ENCODE data around the gene EPN1. TPM values are rescaled to one million over a fixed set of nuclear protein-coding genes. Genes with fewer than 3 reads are reported as not detected.
"Not testable (repeated sequence)": the region's sequence is repeated elsewhere in the genome, so short reads cannot be mapped to it uniquely, and the experiment has no call there.

EPN1 gene
- total RNA-seq, 4 donors from 2014 or later = 44.8 to 165 (median 70.2) TPM

DNA sequence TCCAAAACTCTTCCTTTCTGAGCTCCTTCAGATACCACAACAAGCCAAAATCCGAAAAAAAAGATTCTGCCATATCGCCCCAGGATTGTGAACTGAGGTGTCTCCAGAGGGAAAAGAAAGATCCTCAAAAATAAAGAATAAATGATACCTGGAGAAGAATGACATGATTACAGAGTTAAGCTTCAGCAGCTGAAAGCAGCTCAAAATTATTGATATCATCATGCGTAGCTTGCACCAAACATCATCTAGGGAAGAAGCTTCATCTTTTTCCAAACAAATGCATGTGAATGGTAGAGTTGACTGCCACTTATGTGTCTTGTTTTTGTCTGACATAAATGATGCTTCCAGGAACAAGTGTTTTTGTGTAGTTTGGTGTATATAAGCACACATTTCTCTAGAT, 63.3 kb downstream of the EPN1 start, which contains the start of gene NLRP9:
Gene NLRP9, minus strand, starts transcription at position 101 of the 400 bp plus-strand sequence. Its CDS starts 28 bp downstream, at position 73.
- H3K27me3 ChIP-seq = peaks cover 24% of the 10 kb centered on the region
- TF ChIP-seq EP300 (IDR thresholded peaks at IDR 0.05) (no peak), POLR2AphosphoS5 (IDR thresholded peaks at IDR 0.05) (no peak), POLR2A (IDR thresholded peaks at IDR 0.05) (no peak)
- TF ChIP-seq, protein P1, sequence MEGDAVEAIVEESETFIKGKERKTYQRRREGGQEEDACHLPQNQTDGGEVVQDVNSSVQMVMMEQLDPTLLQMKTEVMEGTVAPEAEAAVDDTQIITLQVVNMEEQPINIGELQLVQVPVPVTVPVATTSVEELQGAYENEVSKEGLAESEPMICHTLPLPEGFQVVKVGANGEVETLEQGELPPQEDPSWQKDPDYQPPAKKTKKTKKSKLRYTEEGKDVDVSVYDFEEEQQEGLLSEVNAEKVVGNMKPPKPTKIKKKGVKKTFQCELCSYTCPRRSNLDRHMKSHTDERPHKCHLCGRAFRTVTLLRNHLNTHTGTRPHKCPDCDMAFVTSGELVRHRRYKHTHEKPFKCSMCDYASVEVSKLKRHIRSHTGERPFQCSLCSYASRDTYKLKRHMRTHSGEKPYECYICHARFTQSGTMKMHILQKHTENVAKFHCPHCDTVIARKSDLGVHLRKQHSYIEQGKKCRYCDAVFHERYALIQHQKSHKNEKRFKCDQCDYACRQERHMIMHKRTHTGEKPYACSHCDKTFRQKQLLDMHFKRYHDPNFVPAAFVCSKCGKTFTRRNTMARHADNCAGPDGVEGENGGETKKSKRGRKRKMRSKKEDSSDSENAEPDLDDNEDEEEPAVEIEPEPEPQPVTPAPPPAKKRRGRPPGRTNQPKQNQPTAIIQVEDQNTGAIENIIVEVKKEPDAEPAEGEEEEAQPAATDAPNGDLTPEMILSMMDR (IDR thresholded peaks at IDR 0.05) = no peak
- H3K27ac ChIP-seq = no peak within 1 kb of the TSS
- no peak within 1 kb of the TSS for H3K4me3 ChIP-seq
- no peak for ATAC-seq
- no peaks in the 10 kb centered on the region for H3K36me3 ChIP-seq
- H3K9me3 ChIP-seq = no peaks in the 10 kb centered on the region
- 82 to 90% methylated on average over 1 to 2 of the region's 3 CpGs for WGBS, 2 donors (ENCODE audit: low coverage in 1 of 2)
- H3K4me1 ChIP-seq = no peaks in the 10 kb centered on the region

DNA sequence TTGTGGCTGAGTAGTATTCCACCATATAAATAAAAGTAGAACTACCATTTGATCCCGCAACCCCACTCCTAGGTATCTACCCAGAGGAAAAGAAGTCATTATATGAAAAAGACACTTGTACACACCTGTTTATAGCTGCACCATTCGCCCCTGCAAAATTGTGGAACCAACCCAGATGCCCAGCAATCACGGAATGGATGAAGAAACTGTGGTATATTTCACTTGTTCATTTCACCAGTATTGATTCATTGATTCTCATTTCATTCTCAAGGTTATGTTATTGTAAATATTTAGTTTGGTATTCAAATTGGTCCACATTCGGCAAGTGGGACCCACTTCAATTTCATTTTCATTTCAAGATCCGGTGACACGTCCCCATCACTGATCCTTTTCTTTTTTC, 75.7 kb downstream of the EPN1 start:
- no peak overlapping the region for H3K27ac ChIP-seq
- no peaks in the 10 kb centered on the region for H3K9me3 ChIP-seq
- no peak for ATAC-seq
- H3K27me3 ChIP-seq = peaks cover 3% of the 10 kb centered on the region
- H3K4me3 ChIP-seq = no peak overlapping the region
- no peaks in the 10 kb centered on the region for H3K4me1 ChIP-seq
- 87 to 93% methylated on average over 3 to 5 of the region's 6 CpGs for WGBS, 2 donors (ENCODE audit: low coverage in 1 of 2)
- TF ChIP-seq EP300 (IDR thresholded peaks at IDR 0.05) (no peak), POLR2AphosphoS5 (IDR thresholded peaks at IDR 0.05) (no peak), POLR2A (IDR thresholded peaks at IDR 0.05) (no peak)
- TF ChIP-seq, protein P1 (IDR thresholded peaks at IDR 0.05) = no peak
- no peaks in the 10 kb centered on the region for H3K36me3 ChIP-seq

DNA sequence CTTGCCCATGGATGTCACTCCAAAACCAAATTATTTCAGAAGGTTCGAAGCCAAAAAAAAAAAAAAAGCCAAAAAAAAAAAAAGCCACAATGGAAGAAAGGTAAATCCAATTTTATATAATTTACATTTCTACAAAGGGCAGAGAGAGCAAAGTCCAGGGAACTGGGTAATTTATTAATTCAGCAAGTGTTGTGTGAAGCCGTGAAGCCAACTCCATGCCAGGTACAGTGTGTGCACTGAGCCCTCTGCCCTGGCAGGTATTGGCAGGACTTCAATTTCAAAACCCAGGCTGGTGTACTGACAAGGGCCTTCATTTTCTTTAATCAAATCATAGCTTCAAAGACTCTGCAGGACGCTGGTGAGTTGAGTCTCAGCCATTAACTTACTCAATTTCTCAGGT, 78.4 kb downstream of the EPN1 start:
- WGBS, 2 donors (ENCODE audit: low coverage in 1 of 2) = 78 to 82% methylated on average over 1 to 3 of the region's 3 CpGs
- H3K36me3 ChIP-seq = no peaks in the 10 kb centered on the region

DNA sequence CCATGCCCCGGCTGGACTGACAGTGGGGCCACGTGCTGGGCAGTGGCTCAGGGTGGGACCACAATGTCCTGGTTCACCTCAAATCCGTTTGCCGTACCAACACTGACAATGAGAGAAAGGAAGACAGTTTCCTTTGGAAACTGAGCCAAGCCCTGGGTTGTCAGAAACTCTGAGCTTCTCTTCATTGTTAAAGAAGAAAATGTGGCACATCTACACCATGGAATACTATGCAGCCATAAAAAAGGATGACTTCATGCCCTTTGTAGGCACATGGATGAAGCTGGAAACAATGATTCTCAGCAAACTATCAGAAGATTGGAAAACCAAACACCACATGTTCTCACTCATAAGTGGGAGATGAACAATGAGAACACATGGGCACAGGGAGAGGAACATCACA, 81.8 kb downstream of the EPN1 start:
- not testable (repeated sequence) for ATAC-seq, H3K27ac ChIP-seq, H3K9me3 ChIP-seq, H3K4me1 ChIP-seq, H3K36me3 ChIP-seq, H3K4me3 ChIP-seq
- peaks cover 15% of the 10 kb centered on the region for H3K27me3 ChIP-seq
- WGBS, 2 donors (ENCODE audit: low coverage in 1 of 2) = 79 to 80% methylated on average over 2 to 4 of the region's 4 CpGs

More for the DNA sequence above, 78.4 kb downstream of the EPN1 start:
- H3K9me3 ChIP-seq = no peaks in the 10 kb centered on the region
- TF ChIP-seq, protein P1 (IDR thresholded peaks at IDR 0.05) = no peak
- TF ChIP-seq EP300 (IDR thresholded peaks at IDR 0.05) = no peak
- TF ChIP-seq POLR2AphosphoS5 (IDR thresholded peaks at IDR 0.05) = no peak
- no peak for TF ChIP-seq POLR2A (IDR thresholded peaks at IDR 0.05)
- no peak overlapping the region for H3K27ac ChIP-seq
- ATAC-seq = no peak
- H3K27me3 ChIP-seq = peaks cover 15% of the 10 kb centered on the region
- H3K4me1 ChIP-seq = no peaks in the 10 kb centered on the region
- H3K4me3 ChIP-seq = no peak overlapping the region

DNA sequence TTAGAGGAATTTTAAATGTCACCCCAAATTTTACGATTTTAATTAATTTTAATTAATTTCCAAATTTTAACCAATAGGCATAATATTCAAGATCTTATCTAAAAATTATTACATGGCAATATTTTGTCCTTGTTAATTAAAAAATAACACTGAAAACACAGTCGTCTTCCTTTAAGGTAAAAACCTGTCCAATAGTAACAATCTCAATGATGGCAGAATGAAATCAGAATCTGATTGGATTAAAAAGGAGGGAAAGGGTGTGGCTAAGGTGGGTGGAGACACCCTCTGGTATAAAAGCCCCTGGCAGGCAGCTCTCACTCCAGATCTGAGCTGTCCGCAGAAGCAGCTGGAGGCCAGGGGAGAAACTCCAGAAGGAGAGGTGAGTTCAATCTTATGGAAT, 83.8 kb downstream of the EPN1 start, which contains the start of gene RFPL4A:
Gene RFPL4A, plus strand, starts transcription at position 301 of the 400 bp plus-strand sequence. CDS start 2,704 bp downstream, outside the sequence.
- not testable (repeated sequence) for H3K36me3 ChIP-seq, H3K9me3 ChIP-seq, H3K4me3 ChIP-seq, ATAC-seq, H3K4me1 ChIP-seq, H3K27ac ChIP-seq
- 77 to 87% methylated on average over 3 of the region's 3 CpGs for WGBS, 2 donors (ENCODE audit: low coverage in 1 of 2)
- peaks cover 15% of the 10 kb centered on the region for H3K27me3 ChIP-seq

Small RNA genes within 50 kb of the gene (small RNA-seq; reads per million reads assigned to genes)
- 0 reads per million in 4 donors for gene AC010525.2

Other genes starting within 250 kb of the EPN1 start
- not detected for gene SHISA7, start 231.9 kb upstream of the EPN1 start, total RNA-seq
- gene ISOC2, start 213.6 kb upstream of the EPN1 start, total RNA-seq = 10 to 100 TPM; 39.0 to 78.5 (median 63.8) TPM
- not detected for gene C19orf85, start 210.5 kb upstream of the EPN1 start, total RNA-seq
- 10 to 100 TPM in 1 of 4 donors, 1 to 10 TPM in 3; 2.4 to 13.0 (median 4.9) TPM for gene ZNF628, start 198.6 kb upstream of the EPN1 start, total RNA-seq
- 10 to 100 TPM in 1 of 4 donors, 1 to 10 TPM in 3; 7.4 to 14.0 (median 7.9) TPM for gene NAT14, start 190.0 kb upstream of the EPN1 start, total RNA-seq
- gene SSC5D, start 186.8 kb upstream of the EPN1 start, total RNA-seq = 10 to 100 TPM in 3 of 4 donors, 1 to 10 TPM in 1; 6.3 to 39.2 (median 23.5) TPM
- not detected for gene SBK2, start 138.1 kb upstream of the EPN1 start, total RNA-seq
- under 1 TPM in 2 of 4 donors, not detected in 2; 0.40 TPM for gene SBK3, start 129.7 kb upstream of the EPN1 start, total RNA-seq
- 1 to 10 TPM; 2.8 to 6.9 (median 3.9) TPM for gene ZNF579, start 94.4 kb upstream of the EPN1 start, total RNA-seq
- gene FIZ1, start 75.7 kb upstream of the EPN1 start, total RNA-seq = 10 to 100 TPM in 2 of 4 donors, 1 to 10 TPM in 2; 4.7 to 11.2 (median 9.9) TPM
- 10 to 100 TPM; 20.3 to 33.5 (median 26.4) TPM for gene ZNF524, start 74.9 kb upstream of the EPN1 start, total RNA-seq
- gene ZNF865, start 69.6 kb upstream of the EPN1 start, total RNA-seq = 10 to 100 TPM in 1 of 4 donors, 1 to 10 TPM in 3; 4.6 to 12.0 (median 6.4) TPM
- 1 to 10 TPM in 3 of 4 donors, under 1 TPM in 1; 0.54 to 8.1 (median 4.8) TPM for gene ZNF784, start 50.7 kb upstream of the EPN1 start, total RNA-seq
- 10 to 100 TPM; 28.9 to 44.1 (median 35.2) TPM for gene ZNF580, start 34.2 kb upstream of the EPN1 start, total RNA-seq
- gene ZNF581, start 31.6 kb upstream of the EPN1 start, total RNA-seq = 10 to 100 TPM in 3 of 4 donors, 1 to 10 TPM in 1; 8.4 to 17.5 (median 11.4) TPM
- 10 to 100 TPM; 11.4 to 28.5 (median 15.5) TPM for gene CCDC106, start 27.0 kb upstream of the EPN1 start, total RNA-seq
- gene U2AF2, start 20.2 kb upstream of the EPN1 start, total RNA-seq = 10 to 100 TPM; 68.9 to 97.9 (median 91.4) TPM
- gene NLRP9, start 63.2 kb downstream of the EPN1 start, total RNA-seq = not detected
- gene RFPL4A, start 83.9 kb downstream of the EPN1 start, total RNA-seq = not detected
- not detected for gene RFPL4AL1, start 93.9 kb downstream of the EPN1 start, total RNA-seq
- gene NLRP11, start 156.8 kb downstream of the EPN1 start, total RNA-seq = not detected
- gene NLRP4, start 161.3 kb downstream of the EPN1 start, total RNA-seq = not detected